T-cell (primary cell): ENCODE measurements around the gene THRA. TPM values are rescaled to one million over a fixed set of nuclear protein-coding genes. Genes with fewer than 3 reads are reported as not detected.

Experiments used
- ATAC-seq, 4 experiments: fragments of 200-7000 bp in 3 of 4; fragments of 150-1000 bp in 1 of 4; cut with Tn5 transposase; replicated peaks in 1 of 4; 1 replicate in 3 of 4; 2 replicates in 1 of 4; pipeline ENCODE4 v1.10.0; 2021; ENCODE audit warnings: moderate library complexity in 3 of 4, mild to moderate bottlenecking in 2 of 4, moderate number of reproducible peaks in 1 of 4
- CTCF ChIA-PET, 2 donors: fragments of 300-600 bp; sonication (Branson Sonifier 250); formaldehyde crosslinking; loops; one replicate each; lab custom pipeline; 2022; ENCODE audit warnings: antibody characterized with exemption in 2 of 2; lab: Charles Lee
- POLR2A ChIA-PET, 2 donors: fragments of 300-600 bp; sonication (Branson Sonifier 250); formaldehyde crosslinking; loops; one replicate each; lab custom pipeline; 2022; ENCODE audit warnings: antibody characterized with exemption in 2 of 2; lab: Charles Lee
- DNase-seq, 35 experiments: peaks; one replicate each; pipeline versions ENCODE4 v3.0.0 to v3.0.0-alpha.2; 2013 to 2023
- H3K27ac ChIP-seq: one replicate; pipeline ENCODE4 v1.5.1; 2013; ENCODE audit warnings: low read length
- H3K27me3 ChIP-seq, 2 experiments: replicated peaks in 1 of 2; 1 replicate in 1 of 2; 2 replicates in 1 of 2; pipeline versions ENCODE4 v1.6.1 to v1.7.0; 2013; ENCODE audit warnings: low read length in 1 of 2, mixed read lengths in 1 of 2; ENCODE audit not compliant: control insufficient read depth in 2 of 2, insufficient read depth in 2 of 2; ENCODE audit errors: extremely low read depth in 1 of 2
- H3K36me3 ChIP-seq, 2 donors: 1 replicate in 1 of 2; 2 replicates in 1 of 2; pipeline versions ENCODE4 v1.6.1 to v1.7.0; 2013; ENCODE audit warnings: low read length in 1 of 2; ENCODE audit not compliant: control insufficient read depth in 2 of 2, insufficient read depth in 1 of 2; ENCODE audit errors: extremely low read depth in 1 of 2
- H3K4me1 ChIP-seq, 2 experiments: 1 replicate in 1 of 2; 2 replicates in 1 of 2; pipeline versions ENCODE4 v1.6.1 to v1.7.0; 2013; ENCODE audit warnings: low read length in 2 of 2, mixed read lengths in 1 of 2; ENCODE audit not compliant: insufficient read depth in 2 of 2, control insufficient read depth in 1 of 2; ENCODE audit errors: extremely low read depth in 1 of 2
- H3K4me3 ChIP-seq, 2 donors: 1 replicate in 1 of 2; 2 replicates in 1 of 2; pipeline versions ENCODE4 v1.5.1 to v1.7.0; 2013; ENCODE audit warnings: mild to moderate bottlenecking in 2 of 2, low read length in 1 of 2, moderate library complexity in 1 of 2; ENCODE audit not compliant: control insufficient read depth in 1 of 2; ENCODE audit errors: extremely low read depth in 1 of 2
- H3K9me3 ChIP-seq: 2 replicates; pipeline ENCODE4 v1.7.0; 2013
- H3K27ac Mint-ChIP-seq, 2 donors: one replicate each; pipeline ENCODE4 v1.8.0; 2020 to 2021; ENCODE audit warnings: mild to moderate bottlenecking in 2 of 2, mixed read lengths in 2 of 2
- H3K27me3 Mint-ChIP-seq, 2 donors: one replicate each; pipeline ENCODE4 v1.8.0; 2021 to 2022; ENCODE audit warnings: mixed read lengths in 2 of 2
- H3K36me3 Mint-ChIP-seq: one replicate; pipeline ENCODE4 v1.8.0; 2021; ENCODE audit warnings: mixed read lengths
- H3K4me1 Mint-ChIP-seq, 3 donors: one replicate each; pipeline ENCODE4 v1.8.0; 2020 to 2022; ENCODE audit warnings: mixed read lengths in 3 of 3, mild to moderate bottlenecking in 1 of 3
- H3K4me3 Mint-ChIP-seq, 3 donors: one replicate each; pipeline ENCODE4 v1.8.0; 2020 to 2022; ENCODE audit warnings: mild to moderate bottlenecking in 3 of 3, mixed read lengths in 3 of 3, moderate library complexity in 3 of 3
- H3K9me3 Mint-ChIP-seq, 3 donors: one replicate each; pipeline ENCODE4 v1.8.0; 2020 to 2022; ENCODE audit warnings: mixed read lengths in 3 of 3
- WGBS: methylation state at CpG from one replicate; pipeline ENCODE4 v1.1.5; 2013; ENCODE audit warnings: missing lambda C conversion rate; ENCODE audit not compliant: insufficient coverage; 5-methylcytosine and 5-hydroxymethylcytosine counted together
- total RNA-seq, 35 experiments: library from RNA in 6 of 35; stranded (reverse) in 6 of 35; fragments of 120-200 nt in 1 of 35; gene quantifications; one replicate each; pipeline versions ENCODE4 v1.2.1 to v1.2.4 and lab custom pipeline; 2013 to 2026

THRA gene
- total RNA-seq, 5 donors from 2014 or later (not counting 1 experiment from before 2014, with no cell fraction given): 30.4 to 54.0 (median 48.9) TPM

- ChIA-PET POLR2A (no interaction called here), CTCF (interaction anchor here in 1 of 2 donors (0.9 kb wide), 1 partner anchor 13 kb away, joined by 4 read pairs; no protein-coding TSS in a partner anchor)
- peak overlapping the region; percentile 34 to 46 for H3K27ac Mint-ChIP-seq
- no peaks in the 10 kb centered on the region for H3K9me3 Mint-ChIP-seq
- H3K36me3 Mint-ChIP-seq: peaks cover 46% of the 10 kb centered on the region
- WGBS: 96% methylated on average over 28 of the region's 28 CpGs
- Histone ChIP-seq H3K27me3 (peaks cover 0 to 2% of the 10 kb centered on the region in 2 experiments), H3K4me1 (peaks cover 0 to 12% of the 10 kb centered on the region in 2 experiments), H3K9me3 (no peaks in the 10 kb centered on the region), H3K36me3 (peaks cover 33 to 78% of the 10 kb centered on the region in 2 donors), H3K27ac (no peak overlapping the region), H3K4me3 (no peak overlapping the region)
- H3K27me3 Mint-ChIP-seq: no peaks in the 10 kb centered on the region
- H3K4me1 Mint-ChIP-seq: peaks cover 15 to 19% (median 16%) of the 10 kb centered on the region in 3 donors
- DNase-seq (no peak), ATAC-seq (no peak)
- H3K4me3 Mint-ChIP-seq: no peak overlapping the region
Measured at GRCh38 chr17:40087903-40088718, 25.3 kb downstream of the THRA start.

GRCh38 chr17:40089077-40089895 lies 26.5 kb downstream of the THRA start:
- no peaks in the 10 kb centered on the region for H3K9me3 ChIP-seq
- no peak overlapping the region for H3K27ac ChIP-seq
- Mint-ChIP-seq H3K4me1 (peaks cover 23 to 29% (median 26%) of the 10 kb centered on the region in 3 donors), H3K27ac (peak overlapping the region; percentile 69 to 78), H3K27me3 (no peaks in the 10 kb centered on the region), H3K4me3 (no peak overlapping the region), H3K36me3 (peaks cover 46% of the 10 kb centered on the region), H3K9me3 (no peaks in the 10 kb centered on the region)
- H3K4me1 ChIP-seq: peaks cover 2 to 20% of the 10 kb centered on the region in 2 experiments
- 96% methylated on average over 15 of the region's 26 CpGs for WGBS
- DNase-seq (no peak), ATAC-seq (no peak)
- peaks cover 30 to 79% of the 10 kb centered on the region in 2 donors for H3K36me3 ChIP-seq
- H3K4me3 ChIP-seq: no peak overlapping the region
- H3K27me3 ChIP-seq: peaks cover 0 to 2% of the 10 kb centered on the region in 2 experiments
- ChIA-PET CTCF (interaction anchor here (0.6 to 0.9 kb wide), 3 partner anchors 14 to 24 kb away, joined by 3 to 18 read pairs (median 4); no protein-coding TSS in a partner anchor), POLR2A (no interaction called here)

- Mint-ChIP-seq H3K4me3 (no peak overlapping the region), H3K4me1 (peaks cover 33 to 37% (median 35%) of the 10 kb centered on the region in 3 donors), H3K27ac (peak overlapping the region in 1 of 2 donors; percentile 39), H3K27me3 (no peaks in the 10 kb centered on the region), H3K36me3 (peaks cover 40% of the 10 kb centered on the region), H3K9me3 (no peaks in the 10 kb centered on the region)
- 86% methylated on average over 3 of the region's 14 CpGs for WGBS
- ATAC-seq (no peak), DNase-seq (no peak)
- CTCF ChIA-PET: interaction anchor here in 1 of 2 donors (0.7 to 0.9 kb wide), 2 partner anchors 78 to 79 kb away, joined by 3 to 13 read pairs; no protein-coding TSS in a partner anchor
- Histone ChIP-seq H3K27me3 (peaks cover 0 to 2% of the 10 kb centered on the region in 2 experiments), H3K4me3 (no peak overlapping the region), H3K9me3 (no peaks in the 10 kb centered on the region), H3K36me3 (peaks cover 29 to 80% of the 10 kb centered on the region in 2 donors), H3K4me1 (peaks cover 9 to 32% of the 10 kb centered on the region in 2 experiments), H3K27ac (no peak overlapping the region)
- POLR2A ChIA-PET: no interaction called here
Measured at GRCh38 chr17:40090237-40091119, 27.7 kb downstream of the THRA start.

GRCh38 chr17:40091691-40092397 lies 29.1 kb downstream of the THRA start:
- ChIA-PET CTCF (interaction anchor here in 1 of 2 donors (0.6 kb wide), 1 partner anchor 601 kb away, joined by 7 read pairs; no protein-coding TSS in a partner anchor), POLR2A (no interaction called here)
- Histone ChIP-seq H3K36me3 (peaks cover 20 to 71% of the 10 kb centered on the region in 2 donors), H3K27ac (no peak overlapping the region), H3K4me1 (peaks cover 20 to 37% of the 10 kb centered on the region in 2 experiments), H3K4me3 (no peak overlapping the region), H3K9me3 (no peaks in the 10 kb centered on the region), H3K27me3 (no peaks in the 10 kb centered on the region)
- Mint-ChIP-seq H3K36me3 (peaks cover 42% of the 10 kb centered on the region), H3K4me3 (no peak overlapping the region), H3K9me3 (no peaks in the 10 kb centered on the region), H3K27me3 (no peaks in the 10 kb centered on the region), H3K27ac (peak overlapping the region in 1 of 2 donors; percentile 39), H3K4me1 (peaks cover 38 to 48% (median 39%) of the 10 kb centered on the region in 3 donors)
- 95% methylated on average over 5 of the region's 18 CpGs for WGBS
- no peak for DNase-seq
- ATAC-seq: no peak

- Histone ChIP-seq H3K9me3 (no peaks in the 10 kb centered on the region), H3K36me3 (peaks cover 17 to 71% of the 10 kb centered on the region in 2 donors), H3K4me1 (peaks cover 27 to 41% of the 10 kb centered on the region in 2 experiments), H3K27ac (no peak overlapping the region), H3K4me3 (no peak overlapping the region), H3K27me3 (no peaks in the 10 kb centered on the region)
- no peaks in the 10 kb centered on the region for H3K9me3 Mint-ChIP-seq
- H3K27me3 Mint-ChIP-seq: no peaks in the 10 kb centered on the region
- WGBS: no CpG with 5 or more reads among the region's 3 CpGs
- ATAC-seq: no peak
- DNase-seq: no peak
- H3K4me3 Mint-ChIP-seq: no peak overlapping the region
- H3K27ac Mint-ChIP-seq: no peak overlapping the region
- peaks cover 39% of the 10 kb centered on the region for H3K36me3 Mint-ChIP-seq
- ChIA-PET POLR2A (no interaction called here), CTCF (no interaction called here)
- H3K4me1 Mint-ChIP-seq: peaks cover 39 to 50% (median 41%) of the 10 kb centered on the region in 3 donors
Measured at GRCh38 chr17:40092581-40092980, 29.8 kb downstream of the THRA start.
